ENCODE data around the gene CPTP. TPM values are rescaled to one million over a fixed set of nuclear protein-coding genes. Genes with fewer than 3 reads are reported as not detected.

The CPTP gene
- total RNA-seq, 1 donor from 2014 or later = 1.0 TPM

DNA sequence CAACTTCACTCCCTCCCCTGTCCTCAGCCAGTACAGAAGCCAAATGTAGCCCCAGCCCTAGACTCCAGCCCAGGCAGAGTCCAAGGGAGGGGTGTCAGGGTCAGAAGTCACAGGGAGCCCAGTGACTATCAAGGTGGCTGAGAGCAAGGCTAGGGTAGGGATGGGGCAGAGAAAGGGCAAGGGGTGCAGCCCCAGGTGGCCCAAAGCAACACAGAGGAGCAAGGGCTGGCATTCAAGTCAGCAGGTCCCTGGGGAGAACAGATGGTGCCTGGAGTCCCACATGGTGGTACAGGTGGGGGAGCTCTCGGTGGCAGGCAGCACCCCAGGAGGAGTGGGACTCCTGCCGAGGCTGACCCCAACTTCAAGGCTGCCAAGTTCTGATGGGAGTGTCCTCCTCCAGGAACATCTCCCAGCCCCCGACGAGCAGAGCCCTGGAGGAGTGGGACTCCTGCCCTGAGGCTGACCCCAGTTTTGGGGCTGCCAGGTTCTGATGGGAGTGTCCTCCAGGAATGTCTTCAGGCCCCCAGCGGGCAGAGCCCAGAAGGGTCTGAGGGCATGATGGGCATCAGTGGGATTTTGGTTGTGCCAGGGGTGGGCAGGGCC, 28.3 kb downstream of the CPTP start:
- DNase-seq (ENCODE audit: low spot score) = no peak
- Histone ChIP-seq H2AFZ (replicated peaks) (no peak overlapping the region), H3K9me3 (ENCODE audit: low read depth) (no peaks in the 10 kb centered on the region), H3K36me3 (no peaks in the 10 kb centered on the region), H3F3A (ENCODE audit: low read depth) (peaks cover 55% of the 10 kb centered on the region), H3K27me3 (peaks cover 35% of the 10 kb centered on the region), H3K79me2 (ENCODE audit: low read depth) (peaks cover 10% of the 10 kb centered on the region), H3K27ac (no peak overlapping the region), H3K4me3 (no peak overlapping the region), H4K20me1 (ENCODE audit: low read depth) (peaks cover 44% of the 10 kb centered on the region), H3K4me2 (no peak overlapping the region), H3K4me1 (peaks cover 40% of the 10 kb centered on the region), H3K9ac (no peak overlapping the region)
- H3K27me3 Mint-ChIP-seq (ENCODE audit: insufficient read depth, low read depth) = peaks cover 18% of the 10 kb centered on the region
- H3K4me3 Mint-ChIP-seq = peak overlapping the region; percentile 66
- no peak for TF ChIP-seq EZH2phosphoT487 (IDR thresholded peaks at IDR 0.05)
- TF ChIP-seq EZH2 (IDR thresholded peaks at IDR 0.05) = no peak
- TF ChIP-seq, protein P1, sequence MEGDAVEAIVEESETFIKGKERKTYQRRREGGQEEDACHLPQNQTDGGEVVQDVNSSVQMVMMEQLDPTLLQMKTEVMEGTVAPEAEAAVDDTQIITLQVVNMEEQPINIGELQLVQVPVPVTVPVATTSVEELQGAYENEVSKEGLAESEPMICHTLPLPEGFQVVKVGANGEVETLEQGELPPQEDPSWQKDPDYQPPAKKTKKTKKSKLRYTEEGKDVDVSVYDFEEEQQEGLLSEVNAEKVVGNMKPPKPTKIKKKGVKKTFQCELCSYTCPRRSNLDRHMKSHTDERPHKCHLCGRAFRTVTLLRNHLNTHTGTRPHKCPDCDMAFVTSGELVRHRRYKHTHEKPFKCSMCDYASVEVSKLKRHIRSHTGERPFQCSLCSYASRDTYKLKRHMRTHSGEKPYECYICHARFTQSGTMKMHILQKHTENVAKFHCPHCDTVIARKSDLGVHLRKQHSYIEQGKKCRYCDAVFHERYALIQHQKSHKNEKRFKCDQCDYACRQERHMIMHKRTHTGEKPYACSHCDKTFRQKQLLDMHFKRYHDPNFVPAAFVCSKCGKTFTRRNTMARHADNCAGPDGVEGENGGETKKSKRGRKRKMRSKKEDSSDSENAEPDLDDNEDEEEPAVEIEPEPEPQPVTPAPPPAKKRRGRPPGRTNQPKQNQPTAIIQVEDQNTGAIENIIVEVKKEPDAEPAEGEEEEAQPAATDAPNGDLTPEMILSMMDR (IDR thresholded peaks at IDR 0.05) = no peak
- peak overlapping the region; percentile 38 for H3K27ac Mint-ChIP-seq
- H3K4me1 Mint-ChIP-seq = peaks cover 22% of the 10 kb centered on the region
- peaks cover 3% of the 10 kb centered on the region for H3K36me3 Mint-ChIP-seq
- H3K9me3 Mint-ChIP-seq = no peaks in the 10 kb centered on the region

- Histone ChIP-seq H2AFZ (replicated peaks) (no peak overlapping the region), H3K36me3 (no peaks in the 10 kb centered on the region), H3K4me3 (peak overlapping the region; percentile 34), H3K9me3 (ENCODE audit: low read depth) (no peaks in the 10 kb centered on the region), H4K20me1 (ENCODE audit: low read depth) (peaks cover 37% of the 10 kb centered on the region), H3F3A (ENCODE audit: low read depth) (peaks cover 49% of the 10 kb centered on the region), H3K27ac (no peak overlapping the region), H3K4me1 (peaks cover 41% of the 10 kb centered on the region), H3K27me3 (peaks cover 35% of the 10 kb centered on the region), H3K79me2 (ENCODE audit: low read depth) (peaks cover 3% of the 10 kb centered on the region), H3K4me2 (peak overlapping the region; percentile 69), H3K9ac (no peak overlapping the region)
- Mint-ChIP-seq H3K4me3 (peak overlapping the region; percentile 48), H3K27me3 (ENCODE audit: insufficient read depth, low read depth) (peaks cover 18% of the 10 kb centered on the region), H3K9me3 (no peaks in the 10 kb centered on the region), H3K27ac (no peak overlapping the region), H3K4me1 (peaks cover 28% of the 10 kb centered on the region), H3K36me3 (peaks cover 3% of the 10 kb centered on the region)
- no peak for DNase-seq (ENCODE audit: low spot score)
- TF ChIP-seq EZH2phosphoT487 (IDR thresholded peaks at IDR 0.05) (no peak), EZH2 (IDR thresholded peaks at IDR 0.05) (no peak)
- TF ChIP-seq, protein P1 (IDR thresholded peaks at IDR 0.05) = no peak
Observed at GRCh38 chr1:1353389-1354151, 29.0 kb downstream of the CPTP start.

DNA sequence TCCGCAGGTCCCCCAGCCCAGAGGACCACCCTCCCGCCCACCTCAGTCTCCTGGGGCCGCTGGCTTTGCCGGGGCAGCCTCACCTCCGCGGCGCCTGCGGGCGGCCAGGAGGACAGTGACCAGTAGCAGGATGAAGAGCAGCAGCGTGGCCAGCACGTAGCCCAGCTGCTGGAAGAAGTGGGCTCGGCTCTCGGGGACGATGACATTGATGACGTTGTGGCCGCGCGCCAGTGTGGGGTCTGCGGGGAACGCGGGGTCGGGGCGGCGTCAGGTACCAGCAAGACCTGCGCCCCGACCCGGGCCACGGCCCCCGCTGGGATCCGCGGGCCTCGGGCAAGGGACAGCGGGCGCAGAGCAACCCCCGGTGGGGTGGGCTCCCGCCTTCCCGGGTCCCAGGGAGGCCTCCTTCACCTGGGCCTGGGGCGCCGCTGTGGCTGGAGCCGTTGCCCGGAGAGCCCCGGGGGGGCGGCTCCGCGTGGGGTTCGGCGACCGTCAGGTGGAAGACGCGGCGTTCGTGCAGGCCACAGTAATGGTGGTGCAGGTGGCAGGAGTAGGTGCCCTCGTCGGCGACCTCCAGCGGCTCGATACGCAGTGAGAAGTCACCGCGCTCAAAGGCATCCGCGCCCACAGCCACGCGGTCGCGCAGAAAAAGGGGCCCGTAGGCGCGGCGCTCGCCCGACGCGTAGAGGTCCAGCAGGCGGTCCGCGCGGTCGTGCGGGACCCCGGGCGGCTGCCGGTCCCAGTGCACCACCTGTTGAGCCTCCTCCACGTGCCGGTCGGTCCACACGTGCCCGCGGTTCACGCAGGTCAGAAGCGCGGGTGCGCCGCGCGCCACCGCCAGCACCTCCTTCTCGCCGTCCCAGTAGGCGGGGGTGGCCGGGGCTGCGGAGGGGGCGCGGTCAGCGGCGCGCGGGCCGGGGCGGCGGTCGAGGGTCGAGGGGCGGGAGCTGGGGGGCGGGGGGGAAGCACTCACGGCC, 30.0 kb downstream of the CPTP start:
- Histone ChIP-seq H3K9me3 (ENCODE audit: low read depth) (no peaks in the 10 kb centered on the region), H3K4me1 (peaks cover 51% of the 10 kb centered on the region), H3K4me2 (peak overlapping the region; percentile 69), H3K36me3 (no peaks in the 10 kb centered on the region), H4K20me1 (ENCODE audit: low read depth) (peaks cover 36% of the 10 kb centered on the region), H3K27ac (no peak overlapping the region), H3F3A (ENCODE audit: low read depth) (peaks cover 53% of the 10 kb centered on the region), H3K27me3 (peaks cover 35% of the 10 kb centered on the region), H3K4me3 (peak overlapping the region; percentile 34), H2AFZ (replicated peaks) (no peak overlapping the region), H3K9ac (no peak overlapping the region), H3K79me2 (ENCODE audit: low read depth) (no peaks in the 10 kb centered on the region)
- Mint-ChIP-seq H3K27ac (peak overlapping the region; percentile 76), H3K4me3 (peak overlapping the region; percentile 83), H3K36me3 (peaks cover 3% of the 10 kb centered on the region), H3K4me1 (peaks cover 34% of the 10 kb centered on the region), H3K9me3 (no peaks in the 10 kb centered on the region), H3K27me3 (ENCODE audit: insufficient read depth, low read depth) (peaks cover 22% of the 10 kb centered on the region)
- no peak for DNase-seq (ENCODE audit: low spot score)
- TF ChIP-seq EZH2 (IDR thresholded peaks at IDR 0.05) (peak; percentile 91), EZH2phosphoT487 (IDR thresholded peaks at IDR 0.05) (peak; percentile 89)
- TF ChIP-seq, protein P1 (IDR thresholded peaks at IDR 0.05) = no peak

Measured in neural progenitor cell (in vitro differentiated cells).